Measurements from ENCODE around the gene DICER1.
"Not testable (repeated sequence)": the region's sequence is repeated elsewhere in the genome, so short reads cannot be mapped to it uniquely, and the experiment has no call there.

Gene DICER1

DNA sequence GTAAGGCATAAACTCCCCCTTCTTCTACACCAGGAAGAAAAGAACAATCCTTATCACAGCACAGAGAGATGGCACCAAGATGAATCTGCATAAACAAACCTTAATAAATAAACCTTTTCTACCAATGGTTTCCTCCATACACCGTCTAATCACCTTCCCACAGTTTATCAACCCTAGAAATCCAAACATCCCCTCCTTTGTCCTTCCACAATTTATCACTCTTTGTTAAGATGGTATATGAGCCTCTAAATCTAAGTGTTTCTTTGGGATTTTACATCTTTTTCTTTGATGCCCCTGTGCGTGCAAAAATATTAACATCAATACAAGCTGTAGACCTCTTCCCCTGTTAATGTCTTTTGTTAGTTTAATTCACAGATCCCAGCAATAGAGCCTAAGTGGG lies 12.5 kb downstream of the DICER1 start:
- DNase-seq, result no peak

GRCh38 chr14:95143808-95144620 lies 13.3 kb downstream of the DICER1 start:
- no peak for DNase-seq

- DNase-seq, result no peak
These were observed 15.1 kb downstream of the DICER1 start for GRCh38 chr14:95142208-95142607.

GRCh38 chr14:95141684-95142083 lies 15.6 kb downstream of the DICER1 start:
- DNase-seq, result no peak

DNA sequence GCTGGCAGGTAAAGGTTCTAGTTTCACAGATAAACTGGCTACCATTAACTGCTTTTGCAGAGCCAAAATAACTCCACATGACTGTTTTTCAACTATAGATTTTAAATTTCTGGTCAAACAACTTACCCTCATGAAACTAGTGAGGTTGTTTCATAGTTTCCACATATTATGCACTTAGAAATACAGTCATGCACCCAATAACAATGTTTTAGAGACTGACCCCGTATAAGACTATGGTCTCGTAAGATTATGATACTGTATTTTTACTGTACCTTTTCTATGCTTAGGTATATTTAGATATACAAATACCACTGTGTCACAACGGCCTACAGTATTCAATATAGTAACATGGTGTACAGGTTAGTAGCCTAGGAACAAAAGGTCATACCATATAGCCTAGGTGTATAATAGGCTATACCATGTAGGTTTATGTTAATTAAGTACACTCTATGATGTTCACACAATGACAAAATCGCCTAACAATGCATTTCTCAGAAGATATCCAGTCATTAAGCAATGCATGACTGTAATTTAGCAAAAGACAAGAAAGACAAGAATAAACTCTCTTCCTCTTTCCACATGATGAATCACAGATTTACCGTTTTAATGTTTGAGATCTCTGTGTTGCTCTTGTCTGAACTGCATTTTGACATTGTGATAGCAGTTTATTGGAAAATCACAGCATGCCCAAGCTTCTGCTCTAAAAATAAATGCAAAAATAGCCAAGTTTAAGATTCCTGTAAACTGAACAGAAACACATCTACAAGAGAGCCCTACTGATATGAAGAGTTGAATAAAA lies 17.1 kb downstream of the DICER1 start:
- DNase-seq, result no peak

DNA sequence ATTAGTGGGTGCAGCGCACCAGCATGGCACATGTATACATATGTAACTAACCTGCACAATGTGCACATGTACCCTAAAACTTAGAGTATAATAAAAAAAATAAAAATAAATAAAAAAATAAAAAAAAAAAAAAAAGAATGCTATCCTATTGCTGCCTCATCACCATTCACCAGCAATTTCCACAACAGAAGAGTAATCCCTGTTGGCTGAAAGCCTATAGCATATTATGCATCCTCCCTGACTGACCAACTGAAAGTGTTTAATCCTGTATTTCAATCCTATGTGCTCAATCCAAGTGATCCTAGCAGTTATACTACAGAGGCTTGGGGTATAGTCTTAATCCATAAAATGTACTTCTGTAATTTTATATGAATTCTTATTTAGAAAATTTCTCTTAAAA lies 18.5 kb downstream of the DICER1 start:
- DNase-seq, result no peak

DNA sequence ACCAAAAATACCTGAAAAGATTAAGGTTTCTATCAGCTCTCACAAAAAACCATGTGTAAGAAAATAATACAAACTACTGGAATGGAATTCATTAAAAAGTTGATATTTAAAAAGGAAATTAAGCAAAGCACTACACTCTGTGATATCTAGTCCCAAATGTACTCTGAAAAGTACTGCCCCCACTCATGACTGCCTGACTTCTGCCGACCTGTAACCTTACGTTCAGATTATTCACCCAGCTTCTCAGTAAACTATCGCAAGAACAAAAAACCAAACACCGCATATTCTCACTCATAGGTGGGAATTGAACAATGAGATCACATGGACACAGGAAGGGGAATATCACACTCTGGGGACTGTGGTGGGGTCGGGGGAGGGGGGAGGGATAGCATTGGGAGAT lies 18.9 kb downstream of the DICER1 start:
- not testable (repeated sequence) for DNase-seq

- DNase-seq, result no peak
These were observed 19.5 kb downstream of the DICER1 start for GRCh38 chr14:95137804-95138167.

DNA sequence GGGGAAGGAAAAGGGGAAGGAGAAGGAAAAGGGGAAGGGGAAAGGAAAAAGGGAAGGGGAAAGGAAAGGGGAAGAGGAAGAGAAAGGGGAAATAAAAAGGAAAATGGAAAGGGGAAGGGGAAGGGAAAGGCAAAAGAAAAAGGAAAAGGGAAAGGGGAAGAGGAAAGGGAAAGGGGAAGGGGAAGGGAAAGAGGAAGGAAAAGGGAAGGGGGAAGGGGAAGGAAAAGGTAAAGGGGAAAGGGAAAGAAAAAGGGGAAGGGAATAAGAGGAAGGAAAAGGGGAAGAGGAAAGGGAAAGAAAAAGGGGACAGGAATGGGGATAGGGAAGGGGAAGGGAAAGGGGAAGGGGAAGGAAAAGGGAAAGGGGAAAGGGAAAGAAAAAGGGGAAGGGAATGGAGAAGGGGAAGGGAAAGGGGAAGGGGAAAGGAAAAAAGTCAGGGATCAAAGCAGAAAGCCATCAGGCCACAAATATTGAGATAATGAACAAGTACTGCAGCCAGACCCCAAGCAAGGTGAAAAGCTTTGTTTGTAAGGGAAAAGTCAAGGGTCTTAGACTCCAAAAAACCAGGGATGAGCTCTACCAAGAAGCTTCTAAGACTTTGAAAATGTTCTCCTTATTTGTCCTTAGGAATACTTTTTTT lies 20.0 kb downstream of the DICER1 start:
- DNase-seq, result no peak

GRCh38 chr14:95136631-95137030 lies 20.7 kb downstream of the DICER1 start:
- no peak for DNase-seq

DNA sequence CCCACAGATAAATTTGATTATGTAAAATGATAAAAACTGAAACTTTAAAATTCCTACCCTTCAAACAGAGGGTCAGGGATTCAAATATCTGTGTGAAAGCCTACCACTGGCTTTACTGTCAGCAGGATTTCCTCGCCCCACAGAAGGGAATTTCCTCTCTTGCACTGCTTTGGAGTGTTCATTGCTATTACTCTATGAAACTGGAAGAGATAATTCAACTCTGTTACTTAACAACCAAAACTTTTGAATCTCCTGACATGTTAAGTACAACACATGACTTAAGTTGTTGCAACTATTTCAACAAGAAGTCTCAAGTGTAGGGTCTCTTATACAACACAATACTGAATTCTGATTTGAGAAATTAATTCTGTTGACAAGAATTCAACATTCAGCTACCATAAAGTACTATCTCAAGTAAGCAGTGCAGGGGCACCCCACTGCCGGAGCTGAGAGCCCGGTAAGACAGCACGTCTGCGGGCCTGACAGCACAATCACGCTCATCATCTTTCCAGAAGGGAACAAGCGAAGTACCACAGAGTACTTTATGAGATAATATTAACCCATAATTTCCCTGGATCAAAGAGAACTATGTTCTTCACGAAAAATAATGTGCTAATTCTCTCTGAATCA lies 22.9 kb downstream of the DICER1 start:
- DNase-seq, result no peak

DNA sequence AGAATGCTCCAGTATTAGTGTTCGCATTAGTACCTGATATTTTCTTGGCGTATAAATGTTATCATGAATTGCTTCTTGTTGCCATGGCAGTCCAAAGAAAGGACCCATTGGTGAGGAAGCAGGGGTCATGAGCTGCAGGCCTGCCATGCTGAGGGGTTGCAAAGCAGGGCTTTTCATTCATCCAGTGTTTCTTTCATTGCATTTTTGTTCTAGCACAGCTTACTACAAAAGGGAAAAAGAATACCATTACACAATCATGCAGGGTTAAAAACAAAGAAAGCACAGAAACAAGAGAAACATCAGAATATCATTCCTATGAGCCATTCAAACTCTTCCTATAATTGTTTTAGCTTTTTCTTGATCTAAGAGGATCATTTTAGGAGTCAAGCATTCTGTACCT lies 24.0 kb downstream of the DICER1 start:
- DNase-seq, result no peak

DNA sequence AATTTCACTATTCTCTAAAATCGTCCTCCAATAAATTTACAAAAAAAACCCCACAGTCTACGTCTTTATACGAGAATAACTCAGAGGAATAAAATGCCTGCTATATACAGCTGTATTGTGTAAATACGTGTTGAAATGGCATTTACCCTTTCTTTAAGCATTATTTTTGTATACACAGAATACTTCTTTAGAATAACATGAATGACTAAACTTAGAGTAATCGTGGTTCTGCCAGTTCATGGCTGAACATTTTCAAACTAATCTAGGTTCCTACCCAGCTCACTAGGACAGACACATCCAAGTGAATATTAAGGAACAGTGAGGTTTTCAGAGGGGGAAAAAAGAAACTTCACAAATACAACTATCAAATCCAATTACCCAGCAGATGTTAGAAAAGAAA lies 24.6 kb downstream of the DICER1 start:
- no peak for DNase-seq

DNA sequence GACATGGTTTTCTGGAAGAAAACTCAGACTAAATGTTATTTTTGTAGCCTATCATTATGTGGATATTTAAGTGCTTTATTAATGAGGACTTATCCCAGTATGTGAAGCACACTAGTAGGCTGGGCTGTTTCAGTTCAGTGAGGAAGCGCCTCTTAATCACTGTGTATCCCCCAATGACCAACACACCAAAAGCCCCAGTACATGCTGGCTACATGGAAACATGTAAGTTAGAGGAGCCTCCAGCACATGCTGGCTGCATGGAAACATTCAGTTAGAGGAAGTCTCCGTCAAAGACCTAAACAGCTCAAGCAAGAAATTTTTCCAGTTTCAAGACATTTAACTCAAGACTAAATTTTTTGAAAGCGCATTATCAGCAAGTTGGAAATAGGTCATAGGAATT lies 26.8 kb downstream of the DICER1 start:
- no peak for DNase-seq

GRCh38 chr14:95128140-95128539 lies 29.2 kb downstream of the DICER1 start:
- no peak for DNase-seq

GRCh38 chr14:95127531-95127911 lies 29.8 kb downstream of the DICER1 start:
- no peak for DNase-seq

DNA sequence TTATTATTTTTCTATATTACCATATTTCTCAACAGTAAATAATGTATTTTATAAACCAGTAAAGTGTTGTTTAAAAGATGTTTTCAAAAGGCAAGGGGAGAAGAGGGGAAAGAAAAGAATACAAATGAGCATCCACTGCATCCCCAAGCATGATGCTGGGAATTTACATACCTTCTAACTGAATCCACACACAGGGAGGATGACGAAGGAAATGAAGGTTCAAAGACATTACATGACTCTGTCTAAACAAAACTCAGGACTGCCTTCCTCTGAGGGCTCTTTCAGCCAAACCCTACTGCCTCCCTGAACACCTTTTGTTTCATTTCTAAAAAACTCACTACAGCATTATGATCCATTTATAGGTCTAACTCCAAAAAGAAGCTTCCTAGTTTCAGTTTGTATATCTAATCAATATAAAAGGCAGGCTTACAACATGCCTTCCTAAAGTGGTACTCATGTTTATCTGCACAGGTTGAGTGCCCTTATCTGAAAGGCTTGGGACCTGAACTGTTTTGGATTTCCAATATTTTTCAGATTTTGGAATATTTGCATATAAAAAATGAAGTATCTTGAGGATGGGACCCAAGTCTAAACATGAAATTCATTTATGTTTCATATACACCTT lies 30.3 kb downstream of the DICER1 start:
- DNase-seq, result no peak

DNA sequence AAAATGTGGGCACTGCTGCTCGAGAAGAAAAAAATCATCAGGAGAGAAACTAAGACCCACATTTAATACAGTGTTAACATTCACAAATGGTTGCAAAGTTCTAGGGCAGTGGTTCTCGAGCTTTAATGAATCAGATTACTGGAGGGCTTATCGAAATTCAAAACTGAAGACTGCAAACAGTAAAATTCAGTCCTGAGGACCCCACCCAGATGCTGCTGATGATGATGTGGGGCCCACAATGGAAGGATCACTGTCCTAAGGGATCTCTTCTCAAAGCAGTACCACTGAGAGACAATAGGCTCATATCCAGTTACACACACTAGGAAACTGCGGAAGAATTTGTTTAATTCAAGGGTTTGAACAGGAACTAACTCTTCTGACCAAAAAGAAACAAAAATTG lies 31.4 kb downstream of the DICER1 start:
- no peak for DNase-seq

GRCh38 chr14:95125221-95125620 lies 32.1 kb downstream of the DICER1 start:
- DNase-seq, result no peak

DNA sequence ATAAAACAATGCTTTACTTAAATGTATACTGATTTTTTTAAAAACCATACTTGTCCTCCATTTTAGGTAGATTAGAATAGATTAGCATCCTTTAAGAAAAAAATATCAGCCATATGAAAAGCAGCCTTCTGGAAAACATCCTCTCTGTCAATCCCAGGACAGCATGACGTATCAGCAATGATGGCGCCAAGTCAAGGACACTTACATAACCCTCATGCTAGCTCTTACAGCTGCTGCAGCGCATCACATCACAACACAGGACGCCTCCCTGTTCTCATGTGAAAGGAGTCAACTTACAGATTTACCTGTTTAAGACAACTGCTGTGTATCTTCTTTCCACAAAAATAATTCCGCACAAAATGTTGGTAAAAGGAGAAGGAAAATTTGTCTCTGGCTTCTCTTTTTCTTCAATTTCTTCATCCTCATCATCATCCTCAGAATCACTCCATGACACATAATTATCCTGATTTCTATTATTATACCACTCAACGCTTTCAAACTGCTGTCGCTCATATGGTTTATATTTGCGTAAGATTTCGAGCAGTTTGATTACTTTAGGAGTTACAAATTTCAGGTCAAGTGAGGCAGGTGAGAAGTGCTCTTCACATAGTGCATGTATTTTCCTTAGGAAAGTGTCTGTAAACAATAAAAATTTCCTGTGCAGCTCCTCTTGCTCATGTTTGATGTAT lies 33.3 kb downstream of the DICER1 start:
- DNase-seq, result peak; percentile 87

GRCh38 chr14:95122621-95122945 lies 34.7 kb downstream of the DICER1 start:
- no peak for DNase-seq

DNA sequence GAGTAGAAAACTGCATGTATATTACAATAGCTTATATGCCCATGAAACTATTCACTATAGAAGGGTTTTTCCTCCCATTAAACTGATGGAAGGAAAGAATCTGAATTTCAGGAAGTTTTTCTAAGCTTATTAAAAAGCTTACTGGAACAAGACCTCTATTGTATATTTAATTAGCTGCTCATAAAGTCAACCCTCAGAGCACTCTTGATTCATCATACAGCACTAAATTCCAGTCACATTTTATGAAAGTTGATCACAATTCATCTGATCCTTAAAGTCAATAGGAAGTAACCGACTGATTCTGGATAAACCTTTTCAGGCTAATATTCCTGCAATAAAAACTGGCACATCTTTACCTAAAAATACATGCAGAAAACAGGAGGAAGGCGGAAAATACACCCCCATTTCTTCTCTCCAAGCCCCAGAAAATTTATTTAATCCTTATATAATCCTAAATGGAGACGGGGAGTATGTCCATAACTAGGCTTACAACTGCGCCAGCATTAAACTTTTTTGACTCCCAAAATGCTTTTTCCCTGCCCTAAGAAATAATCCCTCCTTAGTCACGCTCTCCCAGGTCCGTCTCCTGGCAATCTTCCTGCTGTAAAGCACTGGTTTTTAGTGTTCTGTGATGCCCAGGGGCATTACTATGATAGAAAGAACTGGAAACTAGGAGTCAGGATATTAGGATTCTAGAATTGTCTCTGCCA lies 35.3 kb downstream of the DICER1 start:
- DNase-seq, result no peak

Measured in NCI-H187 treated with DMSO at 0.1 percent for 48 hours (cell line).